Ectodermal cell (in vitro differentiated cells): ENCODE measurements around the gene COPA.

Experiments
- H3K27ac ChIP-seq: 2 replicates; pipeline ENCODE4 v1.7.0; 2013; ENCODE audit warnings: mild to moderate bottlenecking, low read depth, low read length; ENCODE audit not compliant: insufficient read depth, poor library complexity, severe bottlenecking
- H3K27me3 ChIP-seq: 2 replicates; pipeline ENCODE4 v1.7.0; 2013; ENCODE audit warnings: mild to moderate bottlenecking, low read length; ENCODE audit not compliant: insufficient read depth, control insufficient read depth, poor library complexity, severe bottlenecking
- H3K36me3 ChIP-seq: one replicate; pipeline ENCODE4 v1.7.0; 2013; ENCODE audit warnings: low read length; ENCODE audit not compliant: control insufficient read depth, insufficient read depth
- H3K4me1 ChIP-seq: one replicate; pipeline ENCODE4 v1.7.0; 2013; ENCODE audit warnings: low read length; ENCODE audit not compliant: control insufficient read depth, insufficient read depth
- H3K4me3 ChIP-seq: 2 replicates; pipeline ENCODE4 v1.7.0; 2013; ENCODE audit warnings: low read depth, low read length, control low read depth; ENCODE audit not compliant: insufficient read depth
- H3K9me3 ChIP-seq: 2 replicates; pipeline ENCODE4 v1.7.0; 2013; ENCODE audit warnings: mild to moderate bottlenecking, low read length, moderate library complexity; ENCODE audit not compliant: control insufficient read depth
- WGBS, 2 experiments: methylation state at CpG; one replicate each; pipeline ENCODE4 v1.1.7; 2013; ENCODE audit warnings: missing lambda C conversion rate in 2 of 2; 5-methylcytosine and 5-hydroxymethylcytosine counted together

COPA gene

DNA sequence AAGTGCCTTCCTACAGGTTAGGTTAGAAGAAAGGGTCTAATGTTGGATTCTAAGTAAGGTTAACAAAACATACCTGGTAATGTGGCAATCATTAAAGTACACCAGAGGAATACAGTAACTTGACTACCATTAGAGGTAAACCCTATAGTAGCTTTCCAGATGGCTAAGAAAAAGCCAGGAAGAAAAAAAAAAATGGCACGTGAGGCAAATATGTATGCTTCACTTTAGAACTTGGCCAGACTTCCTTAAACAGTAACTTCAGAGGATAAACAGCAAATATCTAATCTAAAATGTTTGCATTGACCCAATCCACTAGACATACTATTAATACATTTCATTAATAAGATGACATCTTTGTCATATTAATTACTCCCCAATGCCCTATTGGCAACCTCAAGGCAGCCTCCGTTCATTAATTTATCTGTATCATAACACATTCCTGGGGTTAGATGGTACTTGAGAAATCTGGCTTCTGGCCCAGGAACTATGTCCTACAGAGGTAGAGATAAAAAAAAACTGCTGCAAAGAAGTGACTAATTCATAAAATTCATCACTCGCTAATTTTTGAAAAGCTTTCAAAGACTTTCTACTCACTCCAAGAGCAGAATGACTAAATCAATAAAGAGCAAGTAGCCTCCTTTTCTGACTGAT is 86.5 kb downstream of the COPA start:
- no peaks in the 10 kb centered on the region for H3K36me3 ChIP-seq
- H3K27me3 ChIP-seq: no peaks in the 10 kb centered on the region
- H3K4me1 ChIP-seq: peaks cover 23% of the 10 kb centered on the region
- no peaks in the 10 kb centered on the region for H3K9me3 ChIP-seq
- H3K4me3 ChIP-seq: no peak overlapping the region
- 97 to 99% methylated on average over 2 to 3 of the region's 3 CpGs for WGBS, 2 experiments
- no peak overlapping the region for H3K27ac ChIP-seq

DNA sequence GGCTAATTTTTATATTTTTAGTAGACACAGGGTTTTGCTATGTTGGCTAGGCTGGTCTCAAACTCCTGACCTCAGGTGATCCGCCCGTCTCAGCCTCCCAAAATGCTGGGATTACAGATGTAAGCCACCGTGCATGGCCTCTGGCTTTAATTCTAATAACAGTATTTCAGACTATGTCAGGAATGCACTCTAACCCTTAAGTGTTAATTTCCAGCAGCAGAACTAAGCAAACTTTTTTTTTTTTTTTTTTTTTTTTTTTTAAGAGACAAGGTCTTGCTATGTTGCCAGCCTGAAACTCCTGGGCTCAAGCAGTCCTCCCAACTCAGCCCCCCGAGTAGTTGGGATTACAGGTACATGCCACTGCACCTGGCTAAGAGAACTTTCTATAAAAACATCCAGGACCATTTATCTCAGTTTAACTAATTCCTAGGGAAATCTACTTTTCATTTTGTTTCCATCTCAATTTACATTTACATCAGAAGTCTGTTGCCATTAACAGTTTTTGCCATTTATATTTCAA is 87.2 kb downstream of the COPA start:
- Histone ChIP-seq H3K9me3 (no peaks in the 10 kb centered on the region), H3K4me1 (peaks cover 19% of the 10 kb centered on the region), H3K27ac (no peak overlapping the region), H3K27me3 (no peaks in the 10 kb centered on the region), H3K4me3 (no peak overlapping the region), H3K36me3 (no peaks in the 10 kb centered on the region)
- WGBS, 2 experiments: 92 to 94% methylated on average over 4 of the region's 4 CpGs

DNA sequence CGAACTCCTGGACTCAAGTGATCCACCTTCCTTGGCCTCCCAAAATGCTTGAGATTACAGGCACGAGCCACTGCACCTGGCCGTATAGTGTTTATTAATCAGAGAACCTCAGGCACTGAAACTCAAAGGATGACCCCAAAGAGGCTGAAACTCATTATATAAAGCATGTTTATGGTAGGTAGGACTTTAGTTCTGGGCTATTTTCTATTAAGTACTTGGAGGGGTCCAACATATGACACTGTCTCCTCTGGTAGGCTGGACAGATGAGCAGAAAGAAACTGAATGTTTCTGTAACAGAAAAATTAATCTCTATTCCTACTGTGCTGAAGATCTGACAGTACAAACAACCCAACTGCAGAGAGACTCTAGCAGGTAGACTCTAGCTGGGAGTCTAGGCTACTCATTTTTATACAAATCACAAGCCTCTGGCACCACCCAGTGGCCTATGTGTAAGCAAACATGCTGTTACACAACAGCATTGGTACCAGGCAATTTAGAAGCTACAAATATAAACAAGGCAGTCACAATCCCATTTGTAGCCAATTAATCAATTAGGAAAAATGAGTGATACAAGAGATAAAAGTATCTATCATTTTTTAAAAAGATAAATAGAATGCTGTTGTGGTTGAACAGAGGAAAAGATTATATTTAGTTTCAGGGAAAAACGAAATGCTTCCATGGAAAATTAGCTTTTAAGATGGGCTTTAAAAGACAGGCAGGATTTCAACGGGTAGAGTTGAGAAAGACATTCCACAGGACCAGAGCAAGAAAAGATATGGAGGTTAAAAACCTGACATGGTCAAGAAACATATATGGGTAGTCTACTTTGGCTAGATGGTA is 91.1 kb downstream of the COPA start:
- H3K27ac ChIP-seq: peak overlapping the region; percentile 32
- no peaks in the 10 kb centered on the region for H3K4me1 ChIP-seq
- no peaks in the 10 kb centered on the region for H3K36me3 ChIP-seq
- no peaks in the 10 kb centered on the region for H3K27me3 ChIP-seq
- no peak overlapping the region for H3K4me3 ChIP-seq
- WGBS, 2 experiments: 84 to 88% methylated on average over 5 of the region's 5 CpGs
- H3K9me3 ChIP-seq: no peaks in the 10 kb centered on the region

DNA sequence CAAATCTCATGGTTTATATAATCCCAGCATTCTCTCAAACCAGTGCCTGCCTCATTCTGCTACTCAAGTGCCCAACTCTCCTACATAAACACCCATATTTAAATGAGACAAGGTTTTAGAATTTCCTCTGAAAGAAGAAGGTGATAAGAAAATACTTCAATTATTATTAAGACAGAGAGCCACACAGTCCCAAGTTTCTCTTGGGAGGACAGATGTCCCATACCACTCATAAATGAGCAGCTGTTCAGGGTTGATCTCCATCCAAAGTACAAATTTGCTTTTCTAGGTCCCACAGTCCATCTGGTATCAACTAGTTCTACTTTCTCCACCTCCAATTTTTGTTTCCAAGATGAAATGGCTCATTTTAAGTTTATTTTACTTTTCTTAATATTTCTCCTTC is 92.0 kb downstream of the COPA start:
- H3K9me3 ChIP-seq: no peaks in the 10 kb centered on the region
- no peaks in the 10 kb centered on the region for H3K36me3 ChIP-seq
- H3K27ac ChIP-seq: no peak overlapping the region
- no peaks in the 10 kb centered on the region for H3K4me1 ChIP-seq
- no peak overlapping the region for H3K4me3 ChIP-seq
- no peaks in the 10 kb centered on the region for H3K27me3 ChIP-seq

DNA sequence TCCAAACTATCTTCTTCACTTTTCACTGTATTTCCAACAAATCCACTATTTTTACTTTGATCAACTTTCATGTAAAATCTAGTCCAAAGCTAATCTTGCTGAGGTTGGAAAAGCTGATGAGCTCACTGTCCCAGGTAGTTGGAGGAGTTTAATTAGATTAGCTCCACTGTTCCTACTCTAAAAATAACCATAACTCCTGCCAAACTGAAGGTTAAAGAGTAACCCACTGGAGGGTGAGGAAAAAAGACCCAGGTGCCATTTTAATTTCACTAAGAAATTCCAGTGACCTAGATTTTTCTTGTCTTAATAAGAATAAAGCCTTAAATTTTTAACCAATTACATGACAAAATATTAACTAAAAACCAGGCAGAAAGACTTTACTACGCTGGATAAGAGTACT is 96.0 kb downstream of the COPA start:
- H3K4me3 ChIP-seq: no peak overlapping the region
- H3K27ac ChIP-seq: no peak overlapping the region
- no peaks in the 10 kb centered on the region for H3K4me1 ChIP-seq
- H3K9me3 ChIP-seq: no peaks in the 10 kb centered on the region
- H3K27me3 ChIP-seq: no peaks in the 10 kb centered on the region
- WGBS, 2 experiments: 100% methylated on average over 1 of the region's 1 CpG
- H3K36me3 ChIP-seq: peaks cover 5% of the 10 kb centered on the region

DNA sequence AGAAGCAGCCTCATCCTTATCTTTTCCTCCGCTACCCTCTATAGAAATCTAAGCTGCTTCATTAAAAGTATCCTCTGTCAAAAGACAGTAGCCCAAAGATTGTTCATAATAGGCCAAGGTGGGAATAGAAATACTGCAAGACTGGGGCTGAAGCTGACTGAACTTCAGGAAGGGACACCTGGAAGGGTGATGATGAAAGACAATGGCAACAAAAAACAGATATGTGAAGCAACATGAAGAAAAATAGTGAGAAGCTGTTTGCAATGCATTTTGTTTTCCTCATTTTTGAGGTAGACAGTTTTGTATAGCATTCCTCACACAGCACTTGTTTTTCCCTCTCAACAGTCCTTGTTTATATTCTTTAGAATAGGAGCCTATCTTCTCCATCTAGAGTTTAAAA is 97.6 kb downstream of the COPA start:
- Histone ChIP-seq H3K4me1 (no peaks in the 10 kb centered on the region), H3K9me3 (no peaks in the 10 kb centered on the region), H3K4me3 (no peak overlapping the region), H3K27me3 (no peaks in the 10 kb centered on the region), H3K27ac (no peak overlapping the region), H3K36me3 (peaks cover 8% of the 10 kb centered on the region)
- 86 to 100% methylated on average over 1 of the region's 1 CpG for WGBS, 2 experiments

DNA sequence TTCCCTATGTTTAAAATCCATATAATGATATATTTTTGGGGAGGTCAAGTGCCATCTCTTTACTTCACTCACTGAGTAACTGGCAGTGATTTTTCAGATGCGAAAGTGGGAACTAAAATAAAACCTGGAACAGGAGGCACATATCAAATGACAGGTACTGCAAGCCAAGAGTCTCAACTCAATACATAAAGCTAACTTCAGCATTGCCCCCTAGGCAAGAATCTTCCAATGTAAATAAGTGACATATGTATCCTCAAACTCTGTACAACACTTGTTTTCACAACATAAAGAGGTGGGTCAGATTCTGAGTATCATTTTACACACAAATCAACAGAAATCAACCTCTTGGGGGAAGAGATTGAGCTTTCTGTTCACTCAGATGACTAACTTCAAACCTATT is 98.8 kb downstream of the COPA start:
- H3K27ac ChIP-seq: no peak overlapping the region
- 95 to 100% methylated on average over 1 of the region's 1 CpG for WGBS, 2 experiments

DNA sequence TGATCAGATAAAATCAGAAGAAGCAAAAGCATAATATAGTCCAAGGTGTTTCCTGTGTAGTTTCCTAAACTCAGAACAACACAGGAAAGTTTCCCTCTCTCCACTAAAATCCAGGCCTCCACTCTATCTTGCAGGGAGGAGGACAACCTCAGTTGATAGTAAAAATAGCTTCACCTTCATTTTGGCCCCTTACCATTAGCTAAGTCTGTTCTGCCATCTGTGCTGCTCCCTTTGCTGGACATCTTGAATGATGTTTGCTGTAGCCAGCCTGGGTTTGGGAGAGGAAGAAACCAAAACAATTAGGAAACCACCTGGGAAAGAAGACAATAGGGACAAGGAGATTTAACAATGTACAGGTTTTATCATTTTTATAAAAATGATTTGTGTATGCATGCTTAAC is 99.3 kb downstream of the COPA start:
- Histone ChIP-seq H3K27ac (no peak overlapping the region), H3K4me3 (no peak overlapping the region)

More for the DNA sequence above, 98.8 kb downstream of the COPA start:
- Histone ChIP-seq H3K9me3 (no peaks in the 10 kb centered on the region), H3K4me3 (no peak overlapping the region), H3K36me3 (peaks cover 20% of the 10 kb centered on the region), H3K4me1 (no peaks in the 10 kb centered on the region), H3K27me3 (no peaks in the 10 kb centered on the region)

DNA sequence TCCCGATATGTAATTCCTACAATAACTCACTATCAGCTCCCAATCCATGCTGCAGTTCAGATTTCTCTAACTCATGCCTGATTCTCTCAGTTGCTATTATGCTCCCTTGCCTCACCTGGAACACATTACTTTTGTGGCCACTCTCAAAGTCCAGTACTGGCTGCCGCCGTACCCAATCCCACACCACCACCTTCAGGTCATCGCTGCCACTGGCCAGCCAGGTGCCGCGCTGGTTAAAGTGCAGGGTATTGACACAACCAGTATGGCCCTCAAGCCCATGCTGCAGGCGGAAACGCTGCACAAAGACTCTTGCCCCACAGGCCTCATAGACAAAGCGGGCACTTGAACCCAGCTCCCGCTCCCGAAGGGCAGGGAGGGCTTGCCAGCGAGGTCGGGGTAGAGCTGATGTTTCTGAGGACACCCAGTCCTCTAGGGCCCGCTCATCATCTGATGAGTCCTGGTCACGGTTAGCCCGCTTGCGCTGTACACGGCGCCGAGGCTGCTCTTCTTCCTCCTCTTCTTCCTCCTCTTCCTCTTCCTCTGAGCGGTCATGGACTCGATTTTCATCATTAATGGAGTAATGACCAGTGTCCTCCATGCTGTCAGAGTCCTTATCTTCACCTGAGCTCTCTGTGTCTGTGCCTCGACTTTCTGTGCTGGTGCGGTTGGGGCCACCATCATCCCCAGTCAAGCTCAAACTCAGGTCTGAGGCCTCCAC is 103.3 kb downstream of the COPA start:
- Histone ChIP-seq H3K27me3 (no peaks in the 10 kb centered on the region), H3K4me3 (no peak overlapping the region), H3K4me1 (no peaks in the 10 kb centered on the region), H3K36me3 (peaks cover 38% of the 10 kb centered on the region), H3K27ac (no peak overlapping the region), H3K9me3 (no peaks in the 10 kb centered on the region)
- WGBS, 2 experiments: 96% methylated on average over 24 of the region's 24 CpGs

More for the DNA sequence above, 99.3 kb downstream of the COPA start:
- no peaks in the 10 kb centered on the region for H3K27me3 ChIP-seq
- peaks cover 25% of the 10 kb centered on the region for H3K36me3 ChIP-seq
- H3K4me1 ChIP-seq: no peaks in the 10 kb centered on the region
- H3K9me3 ChIP-seq: no peaks in the 10 kb centered on the region
